GM10248 (cell line): ENCODE data around the gene NR2C2AP.
"Not testable (repeated sequence)": the region's sequence is repeated elsewhere in the genome, so short reads cannot be mapped to it uniquely, and the experiment has no call there.

Source experiments
- CTCF ChIA-PET: fragments of 300-600 bp; sonication (Branson Sonifier 250); formaldehyde crosslinking; extraction: SDS; loops from one replicate; lab custom pipeline; 2021; ENCODE audit warnings: antibody characterized with exemption; lab: Yijun Ruan, JAX
- POLR2A ChIA-PET: fragments of 350-650 bp; sonication (Branson Sonifier 250); formaldehyde crosslinking; extraction: SDS; loops from one replicate; lab custom pipeline; 2020; ENCODE audit warnings: antibody characterized with exemption; lab: Yijun Ruan, JAX
- DNase-seq: peaks from one replicate; pipeline ENCODE4 v3.0.0; 2012; ENCODE audit errors: extremely low spot score
- CTCF ChIP-seq: IDR thresholded peaks from 2 replicates; pipeline ENCODE4 v1.5.1; 2012; ENCODE audit warnings: mild to moderate bottlenecking, low read depth; ENCODE audit errors: extremely low read depth, missing control alignments, control extremely low read depth

Gene NR2C2AP

DNA sequence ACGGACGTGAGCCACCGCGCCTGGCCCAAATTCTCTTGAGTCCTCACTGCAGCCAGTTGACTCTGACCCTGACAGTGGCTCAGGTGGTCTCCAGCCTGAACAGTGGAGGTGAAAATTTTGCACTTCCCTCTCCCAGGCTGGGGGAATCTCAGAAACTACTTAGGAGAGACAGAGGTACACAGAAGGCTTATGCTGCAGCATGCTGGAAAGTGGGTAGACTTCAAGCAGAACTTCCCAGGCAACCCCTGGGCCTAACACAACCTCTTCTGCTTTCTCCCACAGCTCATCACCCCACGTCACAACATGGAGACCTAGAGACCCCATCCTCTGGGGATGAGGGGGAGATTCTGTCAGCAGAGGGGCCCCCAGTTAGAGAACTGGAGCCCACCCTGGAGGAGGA is 23.0 kb upstream of the NR2C2AP start:
- TF ChIP-seq CTCF, result no peak
- ChIA-PET POLR2A (no interaction called here), CTCF (interaction anchor here (1.2 to 2.8 kb wide), 4 partner anchors 8 to 172 kb away, joined by 3 to 20 read pairs (median 8); no protein-coding TSS in a partner anchor)
- no peak for DNase-seq

- peak; percentile 75 for TF ChIP-seq CTCF
- CTCF ChIA-PET, result interaction anchor here (0.8 to 2.8 kb wide), 11 partner anchors 10 to 170 kb away, joined by 3 to 20 read pairs (median 4); no protein-coding TSS in a partner anchor
- POLR2A ChIA-PET, result no interaction called here
- peak; percentile 89 for DNase-seq
Measured at GRCh38 chr19:19224852-19225494, 21.8 kb upstream of the NR2C2AP start.

GRCh38 chr19:19224150-19224851 is 21.1 kb upstream of the NR2C2AP start:
- POLR2A ChIA-PET, result no interaction called here
- no peak for TF ChIP-seq CTCF
- CTCF ChIA-PET, result interaction anchor here (0.8 to 2.8 kb wide), 10 partner anchors 10 to 80 kb away, joined by 3 to 20 read pairs (median 4); no protein-coding TSS in a partner anchor

GRCh38 chr19:19223636-19224035 is 20.4 kb upstream of the NR2C2AP start:
- CTCF ChIA-PET, result interaction anchor here (1.5 to 2.8 kb wide), 3 partner anchors 11 to 76 kb away, joined by 3 to 20 read pairs (median 7); no protein-coding TSS in a partner anchor
- TF ChIP-seq CTCF, result no peak
- POLR2A ChIA-PET, result no interaction called here
- no peak for DNase-seq

More at GRCh38 chr19:19224150-19224851, 21.1 kb upstream of the NR2C2AP start:
- no peak for DNase-seq

DNA sequence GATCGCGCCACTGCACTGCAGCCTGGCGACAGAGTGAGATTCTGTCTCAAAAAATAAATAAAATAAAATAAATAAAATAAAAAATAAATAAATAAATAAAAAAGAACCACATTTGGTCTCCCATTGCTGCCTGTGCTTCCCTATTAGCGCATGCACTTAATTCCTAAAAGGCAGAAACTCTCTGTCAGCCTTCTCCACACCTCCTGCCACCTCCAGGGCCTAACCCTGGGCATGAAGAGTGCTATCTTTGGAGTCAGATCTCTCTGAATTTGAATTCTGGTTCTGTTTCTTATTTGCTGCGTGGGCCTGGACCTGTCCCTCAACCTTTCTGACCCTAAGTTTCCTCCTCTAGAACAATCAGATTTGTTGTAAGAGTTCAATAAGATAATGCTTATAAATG is 19.8 kb upstream of the NR2C2AP start:
- CTCF ChIA-PET, result no interaction called here
- POLR2A ChIA-PET, result no interaction called here
- TF ChIP-seq CTCF, result no peak
- DNase-seq, result no peak

GRCh38 chr19:19221000-19221399 is 17.8 kb upstream of the NR2C2AP start:
- POLR2A ChIA-PET, DNase-seq: not testable (repeated sequence)
- CTCF ChIA-PET, result interaction anchor here (0.9 kb wide), 1 partner anchor 10 kb away, joined by 3 read pairs; no protein-coding TSS in a partner anchor

- ChIA-PET CTCF (no interaction called here), POLR2A (no interaction called here)
- no peak for DNase-seq
- no peak for TF ChIP-seq CTCF
Measured at GRCh38 chr19:19218911-19219310, 15.7 kb upstream of the NR2C2AP start.
